B cell (primary cell): ENCODE data around the gene SART3. TPM values are rescaled to one million over a fixed set of nuclear protein-coding genes. Genes with fewer than 3 reads are reported as not detected.

Source experiments
- ATAC-seq: fragments of 200-7000 bp; cut with Tn5 transposase; one replicate; pipeline ENCODE4 v1.10.0; 2021; ENCODE audit warnings: low read depth, mild to moderate bottlenecking, moderate number of reproducible peaks, moderate library complexity
- CTCF ChIA-PET: fragments of 350-600 bp; sonication (Branson Sonifier 250); formaldehyde crosslinking; loops from one replicate; lab custom pipeline; 2021; ENCODE audit warnings: antibody characterized with exemption, inconsistent platforms; lab: Charles Lee
- POLR2A ChIA-PET: fragments of 350-600 bp; sonication (Branson Sonifier 250); formaldehyde crosslinking; loops from one replicate; lab custom pipeline; 2021; ENCODE audit warnings: antibody characterized with exemption; lab: Charles Lee
- DNase-seq: peaks from one replicate; pipeline ENCODE4 v3.0.0; 2013
- H2AFZ ChIP-seq: 2 replicates; pipeline ENCODE4 v1.6.1; 2012; ENCODE audit warnings: mild to moderate bottlenecking, low read depth, low read length; ENCODE audit not compliant: insufficient read depth, poor library complexity, severe bottlenecking
- H3K27ac ChIP-seq, 2 donors: 1 replicate in 1 of 2; 2 replicates in 1 of 2; pipeline ENCODE4 v1.5.1; 2012 to 2013; ENCODE audit warnings: low read length in 2 of 2, mild to moderate bottlenecking in 2 of 2, moderate library complexity in 1 of 2
- H3K27me3 ChIP-seq, 4 experiments: fragments of 200-600 bp in 1 of 4; sonication (generic) in 1 of 4; replicated peaks in 1 of 4; 1 replicate in 2 of 4; 2 replicates in 2 of 4; pipeline versions ENCODE4 v1.6.1 to v1.7.0; 2013 to 2016; ENCODE audit warnings: low read length in 3 of 4, mild to moderate bottlenecking in 2 of 4, mixed read lengths in 1 of 4, moderate library complexity in 1 of 4; ENCODE audit not compliant: insufficient read depth in 4 of 4, control insufficient read depth in 3 of 4; ENCODE audit errors: control extremely low read depth in 1 of 4
- H3K36me3 ChIP-seq, 2 experiments: replicated peaks in 1 of 2; 1 replicate in 1 of 2; 2 replicates in 1 of 2; pipeline versions ENCODE4 v1.6.1 to v1.7.1; 2013; ENCODE audit warnings: low read length in 1 of 2; ENCODE audit not compliant: insufficient read depth in 2 of 2, control insufficient read depth in 1 of 2; ENCODE audit errors: control extremely low read depth in 1 of 2, extremely low read depth in 1 of 2
- H3K4me1 ChIP-seq, 2 donors: fragments of 200-600 bp in 1 of 2; sonication (generic) in 1 of 2; 1 replicate in 1 of 2; 2 replicates in 1 of 2; pipeline versions ENCODE4 v1.5.1 to v1.6.1; 2013 to 2017; ENCODE audit warnings: low read length in 2 of 2; ENCODE audit not compliant: control insufficient read depth in 2 of 2, insufficient read depth in 2 of 2
- H3K4me2 ChIP-seq: replicated peaks from 2 replicates; pipeline ENCODE3; 2012; ENCODE audit warnings: mild to moderate bottlenecking, low read depth, low read length; ENCODE audit not compliant: poor library complexity, severe bottlenecking
- H3K4me3 ChIP-seq, 5 experiments: fragments of 200-600 bp in 1 of 5; sonication (generic) in 1 of 5; 1 replicate in 3 of 5; 2 replicates in 2 of 5; pipeline versions ENCODE4 v1.5.1 to v1.7.0; 2011 to 2016; ENCODE audit warnings: low read length in 4 of 5, mild to moderate bottlenecking in 4 of 5, low read depth in 2 of 5, control low read depth in 1 of 5, moderate library complexity in 1 of 5; ENCODE audit not compliant: insufficient read depth in 1 of 5; ENCODE audit errors: control extremely low read depth in 1 of 5, extremely low read depth in 1 of 5
- H3K79me2 ChIP-seq: fragments of 200-600 bp; sonication (generic); one replicate; pipeline ENCODE4 v1.6.0; 2016; ENCODE audit warnings: low read length; ENCODE audit not compliant: control insufficient read depth, insufficient read depth
- H3K9ac ChIP-seq: fragments of 200-600 bp; sonication (generic); 2 replicates; pipeline ENCODE4 v1.6.1; 2017; ENCODE audit warnings: mild to moderate bottlenecking, low read length, moderate library complexity
- H3K9me3 ChIP-seq, 3 donors: one replicate each; pipeline versions ENCODE4 v1.6.1 to v1.7.1; 2013; ENCODE audit warnings: low read length in 2 of 3; ENCODE audit not compliant: control insufficient read depth in 2 of 3, insufficient read depth in 1 of 3; ENCODE audit errors: control extremely low read depth in 1 of 3
- H4K20me1 ChIP-seq: 2 replicates; pipeline ENCODE4 v1.6.0; 2012; ENCODE audit warnings: mild to moderate bottlenecking, low read length; ENCODE audit not compliant: insufficient read depth, control insufficient read depth, poor library complexity, severe bottlenecking
- H3K27ac Mint-ChIP-seq: one replicate; pipeline ENCODE4 v1.8.0; 2021; ENCODE audit warnings: mixed read lengths
- H3K27me3 Mint-ChIP-seq: one replicate; pipeline ENCODE4 v1.8.0; 2021; ENCODE audit warnings: mixed read lengths
- H3K4me1 Mint-ChIP-seq: one replicate; pipeline ENCODE4 v1.8.0; 2021; ENCODE audit warnings: mixed read lengths
- H3K4me3 Mint-ChIP-seq: one replicate; pipeline ENCODE4 v1.8.0; 2021; ENCODE audit warnings: mixed read lengths
- H3K9me3 Mint-ChIP-seq: one replicate; pipeline ENCODE4 v1.8.0; 2022; ENCODE audit warnings: mixed read lengths; ENCODE audit not compliant: insufficient read depth
- EZH2 ChIP-seq: IDR thresholded peaks from 2 replicates; pipeline ENCODE4 v1.6.1; 2012; ENCODE audit warnings: borderline replicate concordance, low read depth, mild to moderate bottlenecking, moderate library complexity, low read length; ENCODE audit not compliant: insufficient read depth, poor library complexity, severe bottlenecking
- WGBS: methylation state at CpG from one replicate; pipeline ENCODE4 v1.1.5; 2013; ENCODE audit warnings: missing lambda C conversion rate; ENCODE audit not compliant: insufficient coverage; 5-methylcytosine and 5-hydroxymethylcytosine counted together
- intact Hi-C: fragments of 100-400 bp; cut with micrococcal nuclease; formaldehyde crosslinking; loops from one replicate; pipeline ENCODE4 v1.10.0; 2022
- polyA plus RNA-seq: library from polyadenylated mRNA; depleted of rRNA; stranded (reverse); fragments of >200 nt; gene quantifications from 2 replicates; pipeline ENCODE4 v1.2.3, GENCODE V29; 2012
- total RNA-seq, 2 donors: library from RNA; stranded (reverse); fragments of 120-200 nt in 1 of 2; gene quantifications; 1 replicate in 1 of 2; 2 replicates in 1 of 2; pipeline versions ENCODE4 v1.2.3 to v1.2.4, GENCODE V29; 2013 to 2022
- TF ChIP-seq, protein P1 (sequence below): fragments of 200-600 bp; IDR thresholded peaks from one replicate; pipeline ENCODE4 v1.8.0; 2022; ENCODE audit warnings: antibody characterized with exemption, mild to moderate bottlenecking

Gene SART3
- total and polyA plus RNA-seq, 2 donors (not counting 1 experiment from before 2014, with no cell fraction given) = 24.1 to 131 TPM

DNA sequence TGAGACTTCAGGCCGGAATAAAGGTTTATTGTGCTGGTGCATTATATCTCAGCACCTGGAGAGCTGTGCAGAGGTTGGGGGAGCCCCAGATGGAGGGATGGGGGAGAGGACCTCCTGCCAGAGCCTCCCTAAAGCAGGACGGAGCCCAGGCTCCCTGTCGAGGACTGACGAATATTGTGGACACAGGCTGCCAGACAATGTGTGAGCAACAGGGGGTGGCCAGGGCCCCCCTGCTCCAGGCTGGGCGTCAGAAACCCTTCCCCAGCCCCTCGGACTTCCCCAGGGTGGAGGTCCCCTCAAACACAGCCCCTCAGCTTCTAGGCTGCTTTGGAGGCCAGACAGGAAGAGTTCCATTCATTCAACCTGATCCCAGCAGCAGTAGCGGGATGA lies 28.9 kb upstream of the SART3 start:
- CTCF ChIA-PET = no interaction called here
- H3K4me3 ChIP-seq = no peak overlapping the region
- no peaks in the 10 kb centered on the region for H3K9me3 ChIP-seq
- H3K9ac ChIP-seq = no peak overlapping the region
- POLR2A ChIA-PET = no interaction called here
- H3K4me2 ChIP-seq = no peak overlapping the region
- no peaks in the 10 kb centered on the region for H3K36me3 ChIP-seq
- Mint-ChIP-seq H3K27ac (no peak overlapping the region), H3K27me3 (peaks cover 2% of the 10 kb centered on the region), H3K4me1 (no peaks in the 10 kb centered on the region), H3K9me3 (no peaks in the 10 kb centered on the region), H3K4me3 (no peak overlapping the region)
- H3K27me3 ChIP-seq = no peaks in the 10 kb centered on the region
- WGBS = 100% methylated on average over 5 of the region's 7 CpGs
- no peak for TF ChIP-seq EZH2
- TF ChIP-seq, protein P1, sequence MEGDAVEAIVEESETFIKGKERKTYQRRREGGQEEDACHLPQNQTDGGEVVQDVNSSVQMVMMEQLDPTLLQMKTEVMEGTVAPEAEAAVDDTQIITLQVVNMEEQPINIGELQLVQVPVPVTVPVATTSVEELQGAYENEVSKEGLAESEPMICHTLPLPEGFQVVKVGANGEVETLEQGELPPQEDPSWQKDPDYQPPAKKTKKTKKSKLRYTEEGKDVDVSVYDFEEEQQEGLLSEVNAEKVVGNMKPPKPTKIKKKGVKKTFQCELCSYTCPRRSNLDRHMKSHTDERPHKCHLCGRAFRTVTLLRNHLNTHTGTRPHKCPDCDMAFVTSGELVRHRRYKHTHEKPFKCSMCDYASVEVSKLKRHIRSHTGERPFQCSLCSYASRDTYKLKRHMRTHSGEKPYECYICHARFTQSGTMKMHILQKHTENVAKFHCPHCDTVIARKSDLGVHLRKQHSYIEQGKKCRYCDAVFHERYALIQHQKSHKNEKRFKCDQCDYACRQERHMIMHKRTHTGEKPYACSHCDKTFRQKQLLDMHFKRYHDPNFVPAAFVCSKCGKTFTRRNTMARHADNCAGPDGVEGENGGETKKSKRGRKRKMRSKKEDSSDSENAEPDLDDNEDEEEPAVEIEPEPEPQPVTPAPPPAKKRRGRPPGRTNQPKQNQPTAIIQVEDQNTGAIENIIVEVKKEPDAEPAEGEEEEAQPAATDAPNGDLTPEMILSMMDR = no peak
- ATAC-seq = no peak
- no peak for DNase-seq
- no peak overlapping the region for H3K27ac ChIP-seq
- no peaks in the 10 kb centered on the region for H3K79me2 ChIP-seq
- no peaks in the 10 kb centered on the region for H3K4me1 ChIP-seq
- no peaks in the 10 kb centered on the region for H4K20me1 ChIP-seq
- H2AFZ ChIP-seq = no peak overlapping the region
- intact Hi-C loops = no loop called here

DNA sequence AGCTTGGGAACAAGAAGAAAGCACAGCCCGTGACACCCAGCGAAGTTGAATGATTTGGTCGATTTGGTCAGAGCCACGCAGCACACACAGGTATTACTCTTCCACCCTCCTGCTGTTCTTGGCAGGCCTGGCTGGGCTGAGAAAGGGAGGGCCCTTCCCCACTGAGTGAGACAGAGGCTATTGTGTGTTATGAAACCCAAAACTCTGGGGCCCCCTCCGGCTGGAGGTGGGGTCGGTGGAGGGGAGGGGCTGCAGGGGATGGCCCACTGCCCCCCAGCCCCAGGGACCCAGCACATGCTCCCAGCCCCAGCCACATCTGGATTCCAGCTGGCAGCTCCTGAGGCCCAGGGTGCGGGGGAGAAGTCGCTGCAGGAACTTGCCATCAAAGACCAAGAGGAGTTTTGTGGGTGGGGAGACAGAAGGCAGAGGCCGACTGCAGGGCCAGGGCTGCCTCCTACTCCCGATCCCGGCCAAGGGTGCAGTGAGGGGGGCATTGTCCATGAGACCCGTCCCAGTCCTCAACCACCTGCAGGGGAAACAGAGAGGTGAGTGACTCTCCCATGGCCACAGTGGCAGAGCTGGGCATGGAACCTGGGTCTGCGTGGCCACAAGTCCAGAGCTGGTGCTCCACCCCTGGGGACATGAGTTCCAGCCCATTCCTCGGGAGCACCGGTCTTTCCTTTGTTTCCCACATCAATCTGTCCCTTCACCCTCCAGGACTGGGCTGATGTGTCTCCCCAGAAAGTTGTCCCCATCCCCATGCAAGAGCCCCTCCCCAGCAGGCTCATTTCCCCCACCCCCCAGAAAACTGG lies 28.3 kb upstream of the SART3 start:
- CTCF ChIA-PET = interaction anchor here (1.3 kb wide), 1 partner anchor 28 kb away, joined by 4 read pairs; no protein-coding TSS in a partner anchor

More for the DNA sequence above, 28.3 kb upstream of the SART3 start:
- ATAC-seq = no peak
- Histone ChIP-seq H3K27ac (no peak overlapping the region), H3K9ac (no peak overlapping the region), H3K4me2 (no peak overlapping the region), H4K20me1 (no peaks in the 10 kb centered on the region), H3K4me3 (no peak overlapping the region), H2AFZ (no peak overlapping the region), H3K27me3 (no peaks in the 10 kb centered on the region), H3K36me3 (no peaks in the 10 kb centered on the region), H3K9me3 (no peaks in the 10 kb centered on the region), H3K79me2 (no peaks in the 10 kb centered on the region), H3K4me1 (no peaks in the 10 kb centered on the region)
- Mint-ChIP-seq H3K27me3 (peaks cover 4% of the 10 kb centered on the region), H3K27ac (no peak overlapping the region), H3K4me1 (no peaks in the 10 kb centered on the region), H3K9me3 (no peaks in the 10 kb centered on the region), H3K4me3 (no peak overlapping the region)
- POLR2A ChIA-PET = no interaction called here
- 61% methylated on average over 8 of the region's 15 CpGs for WGBS
- DNase-seq = no peak
- intact Hi-C loops = no loop called here
- no peak for TF ChIP-seq EZH2
- TF ChIP-seq, protein P1 = no peak
